D721Med (cell line): ENCODE data around the gene GPR107.

ENCODE experiments used
- DNase-seq: peaks from one replicate; pipeline ENCODE4 v3.0.0; 2011; ENCODE audit warnings: low spot score; ENCODE audit not compliant: insufficient read length
- FAIRE-seq: peaks from 2 replicates; lab custom pipeline; 2011; peaks lifted over from hg19 to GRCh38; lab: Jason Lieb, UNC
- TF ChIP-seq, protein P1 (sequence below): IDR thresholded peaks from 2 replicates; pipeline ENCODE4 v1.5.1; 2012; ENCODE audit warnings: mild to moderate bottlenecking, control low read depth; ENCODE audit not compliant: insufficient read depth; ENCODE audit errors: missing control alignments

The GPR107 gene

DNA sequence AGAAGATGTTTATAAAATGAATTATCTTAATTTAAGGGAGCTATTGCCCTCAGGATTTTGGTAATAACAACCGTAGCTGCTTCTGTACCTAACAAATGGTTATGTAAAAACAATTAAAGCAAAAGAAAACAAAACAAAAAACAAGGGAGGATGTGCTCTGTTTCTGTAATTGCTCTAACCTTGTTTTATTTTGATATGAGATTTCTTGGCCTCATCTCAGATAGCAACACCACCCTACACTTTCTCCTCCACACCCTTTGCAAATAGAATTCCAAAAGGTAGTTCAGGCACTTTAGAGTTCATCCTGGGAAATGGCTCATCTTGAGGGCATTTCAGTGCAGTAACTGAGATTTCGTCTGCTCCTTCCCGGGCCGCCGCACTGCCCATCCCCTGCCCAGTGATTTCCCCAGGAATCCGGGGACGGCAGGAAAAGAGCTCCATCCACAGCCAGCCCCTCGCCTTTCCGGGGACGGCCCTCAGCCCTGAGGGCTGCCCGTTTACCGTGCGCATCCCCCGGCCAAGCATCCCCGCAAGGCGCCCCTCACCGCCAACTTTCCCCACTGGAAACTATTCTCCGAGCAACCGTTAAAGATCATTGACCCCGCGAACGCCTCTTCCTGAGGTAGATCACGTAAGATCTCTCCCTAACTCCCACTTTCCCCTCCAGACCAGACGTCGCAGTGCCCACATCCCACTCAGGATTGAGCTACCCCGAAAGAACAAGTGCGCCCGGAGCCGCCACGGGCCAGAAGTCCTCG lies 11.9 kb upstream of the GPR107 start:
- TF ChIP-seq, protein P1, sequence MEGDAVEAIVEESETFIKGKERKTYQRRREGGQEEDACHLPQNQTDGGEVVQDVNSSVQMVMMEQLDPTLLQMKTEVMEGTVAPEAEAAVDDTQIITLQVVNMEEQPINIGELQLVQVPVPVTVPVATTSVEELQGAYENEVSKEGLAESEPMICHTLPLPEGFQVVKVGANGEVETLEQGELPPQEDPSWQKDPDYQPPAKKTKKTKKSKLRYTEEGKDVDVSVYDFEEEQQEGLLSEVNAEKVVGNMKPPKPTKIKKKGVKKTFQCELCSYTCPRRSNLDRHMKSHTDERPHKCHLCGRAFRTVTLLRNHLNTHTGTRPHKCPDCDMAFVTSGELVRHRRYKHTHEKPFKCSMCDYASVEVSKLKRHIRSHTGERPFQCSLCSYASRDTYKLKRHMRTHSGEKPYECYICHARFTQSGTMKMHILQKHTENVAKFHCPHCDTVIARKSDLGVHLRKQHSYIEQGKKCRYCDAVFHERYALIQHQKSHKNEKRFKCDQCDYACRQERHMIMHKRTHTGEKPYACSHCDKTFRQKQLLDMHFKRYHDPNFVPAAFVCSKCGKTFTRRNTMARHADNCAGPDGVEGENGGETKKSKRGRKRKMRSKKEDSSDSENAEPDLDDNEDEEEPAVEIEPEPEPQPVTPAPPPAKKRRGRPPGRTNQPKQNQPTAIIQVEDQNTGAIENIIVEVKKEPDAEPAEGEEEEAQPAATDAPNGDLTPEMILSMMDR, result no peak
- FAIRE-seq (no peak), DNase-seq (no peak)

DNA sequence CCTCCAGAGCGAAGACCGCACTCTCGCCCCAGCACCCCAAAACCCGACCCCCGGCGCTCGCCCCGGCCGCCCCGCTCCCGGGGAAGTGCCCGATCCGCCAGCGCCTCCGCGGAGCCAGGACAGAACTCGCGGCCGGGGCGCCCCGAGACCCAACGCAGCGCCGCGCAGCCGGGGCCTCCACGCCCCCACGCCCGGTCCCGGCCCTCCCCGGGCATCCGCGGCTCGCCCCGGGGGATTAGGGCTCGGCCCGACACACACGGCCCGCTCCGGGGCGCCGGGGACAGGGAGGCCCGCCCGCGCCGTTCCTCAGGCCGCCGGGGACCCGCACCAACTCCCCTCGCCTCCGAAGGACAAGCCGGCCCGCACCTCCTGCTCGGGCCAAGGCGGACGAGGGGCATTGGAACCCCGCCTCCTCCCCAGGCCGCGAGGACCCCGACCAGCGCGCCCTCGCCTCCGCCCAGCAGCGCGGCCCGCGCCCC lies 11.3 kb upstream of the GPR107 start:
- no peak for FAIRE-seq
- TF ChIP-seq, protein P1, result no peak
- DNase-seq, result no peak

DNA sequence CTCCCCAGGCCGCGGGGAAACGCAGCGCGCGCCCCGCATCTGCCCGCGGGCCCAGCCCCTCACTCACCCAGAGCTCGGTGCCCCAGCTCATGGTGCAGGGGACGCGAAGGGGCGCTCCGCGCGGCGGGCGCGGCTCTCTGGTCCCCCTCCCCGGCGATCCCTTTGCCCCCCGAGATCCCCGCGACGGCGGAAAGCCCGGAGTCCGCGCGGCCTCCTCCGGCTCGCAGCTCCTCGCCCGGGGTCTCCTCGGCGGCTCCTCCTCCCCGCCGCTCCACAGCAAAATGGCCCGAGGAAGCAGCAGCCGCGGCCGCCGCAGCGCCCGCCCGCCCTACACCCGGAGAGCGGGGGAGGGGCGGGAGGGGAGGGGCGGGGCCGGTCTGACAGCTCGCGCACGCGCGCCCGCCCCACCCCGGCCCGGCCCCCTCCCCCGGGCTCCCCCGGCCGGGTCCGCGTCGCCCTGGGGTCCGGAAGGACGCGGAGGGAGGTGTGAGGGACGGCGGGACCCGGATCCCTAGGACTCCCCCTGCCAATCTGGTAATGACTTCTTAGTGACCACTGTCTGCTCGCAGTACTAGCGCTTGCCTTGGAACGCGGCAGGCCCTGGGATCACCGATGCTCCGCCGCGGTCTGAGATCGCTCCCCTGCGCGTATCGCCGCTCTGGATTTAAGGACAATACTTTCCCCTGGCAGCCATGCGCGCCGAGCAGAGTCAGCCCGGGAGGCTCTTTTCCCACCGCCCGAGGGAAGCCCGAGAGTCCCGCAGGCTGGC lies 10.6 kb upstream of the GPR107 start, which contains the start of gene FNBP1:
FNBP1 (minus strand) TSS at position 305 of the 769 bp plus-strand sequence; CDS start at position 91, 214 bp downstream.
- TF ChIP-seq, protein P1, result no peak
- DNase-seq (peak; percentile 82), FAIRE-seq (no peak)

DNA sequence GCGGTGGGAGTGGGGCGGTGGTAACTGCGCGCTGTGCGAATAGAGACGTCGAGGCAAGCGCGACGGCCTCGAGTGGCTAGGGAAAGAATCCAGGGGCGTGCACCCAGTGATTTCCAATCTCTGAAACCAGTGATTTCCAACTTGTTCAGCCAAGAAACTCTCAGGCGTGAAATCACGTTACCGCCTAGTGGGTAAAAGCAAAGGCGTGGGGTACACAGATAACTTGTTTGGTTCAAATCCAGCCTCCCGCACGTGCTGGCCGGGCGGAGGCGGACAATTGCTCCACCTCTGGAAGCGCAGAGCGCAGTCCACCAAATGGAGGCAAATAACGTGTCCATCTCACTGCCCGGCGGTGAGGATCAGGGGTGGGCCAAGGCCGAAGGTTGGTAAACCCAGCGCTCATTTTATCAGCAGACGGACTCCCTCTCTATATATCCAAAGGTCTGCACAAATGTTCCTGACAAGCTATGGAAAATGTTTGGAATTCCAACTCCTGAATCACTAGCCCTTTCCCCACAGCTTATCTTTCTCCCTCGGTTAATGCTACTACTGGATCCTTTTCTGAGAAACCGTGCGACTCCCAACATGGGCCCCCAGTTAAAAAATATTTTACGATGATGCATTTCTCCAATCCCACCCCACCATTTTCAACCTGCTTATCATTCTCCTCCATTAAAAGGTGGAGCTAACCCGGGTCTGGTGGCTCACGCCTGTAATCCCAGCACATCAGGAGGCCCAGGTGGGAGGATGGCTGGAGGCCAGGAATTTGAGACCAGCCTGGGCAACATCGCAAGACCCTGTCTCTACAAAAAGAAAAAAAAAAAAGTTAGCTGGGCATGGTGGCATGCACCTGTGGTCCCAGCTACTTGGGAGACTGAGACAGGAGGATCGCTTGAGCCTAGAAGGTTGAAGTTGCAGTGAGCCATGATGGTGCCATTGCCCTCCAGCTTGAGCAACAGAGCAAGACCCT lies 9.8 kb upstream of the GPR107 start:
- FAIRE-seq (no peak), DNase-seq (no peak)
- TF ChIP-seq, protein P1, result no peak

DNA sequence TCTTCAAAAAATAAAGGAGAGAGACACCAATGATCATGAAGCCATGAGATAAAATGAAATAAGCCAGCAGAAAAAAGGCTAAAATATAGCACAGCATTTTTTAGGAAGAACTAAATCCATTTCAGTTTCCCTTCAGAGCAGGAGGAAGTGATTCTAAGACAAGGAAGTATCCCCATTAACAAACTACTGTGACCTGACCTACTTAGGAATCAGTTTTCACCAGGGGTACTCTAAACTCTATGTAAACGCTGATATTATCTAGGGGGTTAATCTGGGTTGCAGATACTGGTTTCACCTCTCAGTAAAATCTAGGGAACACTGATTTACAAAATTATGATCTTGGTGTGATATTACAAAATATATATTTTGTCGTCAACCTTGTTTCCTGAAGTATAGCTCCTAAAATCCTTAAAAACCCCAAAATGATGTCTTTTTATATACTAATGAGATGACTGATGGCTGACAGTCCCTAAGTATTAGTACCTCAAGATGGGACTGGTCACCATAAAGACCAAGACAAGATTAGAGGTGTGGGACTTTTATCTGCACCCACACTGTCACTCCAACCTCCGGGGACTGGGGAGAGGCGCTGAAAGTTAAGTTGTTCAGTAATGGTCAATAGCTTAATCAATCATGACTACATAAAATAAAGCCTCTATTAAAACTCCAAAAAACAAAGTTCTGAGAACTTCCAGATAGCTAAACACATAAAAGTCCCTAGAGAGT lies 7.8 kb upstream of the GPR107 start:
- DNase-seq (no peak), FAIRE-seq (no peak)
- TF ChIP-seq, protein P1, result no peak
